Inferior parietal cortex (tissue), 1 donor: Measurements from ENCODE around the gene DBNL.

Experiments
- DNase-seq: peaks from one replicate; pipeline ENCODE4 v3.0.0-alpha.2; 2016; ENCODE audit errors: extremely low spot score

DBNL gene

GRCh38 chr7:44061645-44062179 is 17.2 kb downstream of the DBNL start:
- no peak for DNase-seq

- DNase-seq, result no peak
Observed at GRCh38 chr7:44062180-44062902, 17.8 kb downstream of the DBNL start.

- no peak for DNase-seq
Observed at GRCh38 chr7:44062903-44063295, 18.4 kb downstream of the DBNL start.

- no peak for DNase-seq
Observed at GRCh38 chr7:44063547-44063893, 19.0 kb downstream of the DBNL start.

GRCh38 chr7:44063894-44064651 is 19.6 kb downstream of the DBNL start:
- DNase-seq, result no peak

GRCh38 chr7:44064791-44065430 is 20.4 kb downstream of the DBNL start:
- DNase-seq, result no peak

GRCh38 chr7:44065431-44066110 is 21.1 kb downstream of the DBNL start, which contains the start of gene PGAM2:
TSS of gene PGAM2 (minus strand) at chr7:44065567. CDS start at chr7:44065529, 38 bp downstream.
- DNase-seq, result no peak

GRCh38 chr7:44066111-44066460 is 21.6 kb downstream of the DBNL start:
- DNase-seq, result no peak

- no peak for DNase-seq
Observed at GRCh38 chr7:44066494-44067063, 22.1 kb downstream of the DBNL start.

- no peak for DNase-seq
Observed at GRCh38 chr7:44067064-44067951, 22.8 kb downstream of the DBNL start.

- DNase-seq, result no peak
Observed at GRCh38 chr7:44068054-44068453, 23.6 kb downstream of the DBNL start.

GRCh38 chr7:44071726-44072363 is 27.3 kb downstream of the DBNL start:
- DNase-seq, result no peak

GRCh38 chr7:44072364-44073231 is 28.1 kb downstream of the DBNL start:
- DNase-seq, result peak; percentile 44

- peak; percentile 41 for DNase-seq
Observed at GRCh38 chr7:44073664-44074348, 29.3 kb downstream of the DBNL start.

GRCh38 chr7:44074349-44074695 is 29.8 kb downstream of the DBNL start:
- DNase-seq, result no peak

GRCh38 chr7:44075296-44076075 is 31.0 kb downstream of the DBNL start:
- no peak for DNase-seq

- no peak for DNase-seq
Observed at GRCh38 chr7:44076101-44076895, 31.8 kb downstream of the DBNL start.
